ENCODE measurements around the gene ESR1.
A peak's percentile ranks its signal among the peaks of the same experiment; 100 is the strongest.
"Not testable (repeated sequence)": the region's sequence is repeated elsewhere in the genome, so short reads cannot be mapped to it uniquely, and the experiment has no call there.

Gene ESR1

DNA sequence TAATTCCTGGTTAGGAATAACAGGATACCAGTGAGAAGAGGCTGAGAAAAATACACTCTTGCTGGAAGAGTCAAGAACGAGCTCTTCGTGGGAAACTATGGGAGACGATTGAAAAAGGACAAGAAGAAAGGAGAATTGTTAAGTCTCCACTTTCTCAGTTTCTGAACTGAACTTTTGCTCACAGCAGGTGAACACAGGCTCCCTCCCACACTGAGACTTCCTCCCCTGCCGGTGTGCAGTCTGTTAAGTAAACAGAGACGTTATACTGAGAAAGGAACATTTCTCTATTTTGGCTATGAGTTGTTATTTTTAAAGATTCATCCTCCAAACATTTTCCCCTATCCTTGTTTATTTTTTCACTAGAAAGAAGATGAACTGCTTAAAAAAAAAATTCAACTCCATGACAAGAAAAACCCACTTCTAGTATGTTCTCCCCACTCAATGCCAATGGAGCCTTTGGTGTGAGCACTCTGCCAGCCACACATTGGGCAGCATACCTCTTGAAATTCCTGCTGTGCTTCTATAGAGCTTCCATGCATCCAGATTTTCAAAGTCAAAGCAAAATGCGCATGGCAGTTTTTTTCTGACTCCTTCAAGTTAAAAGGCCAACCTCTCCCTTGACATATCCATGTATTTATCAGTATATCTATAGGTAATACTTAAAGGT lies 250.5 kb downstream of the ESR1 start:
- DNase-seq: no peak

DNA sequence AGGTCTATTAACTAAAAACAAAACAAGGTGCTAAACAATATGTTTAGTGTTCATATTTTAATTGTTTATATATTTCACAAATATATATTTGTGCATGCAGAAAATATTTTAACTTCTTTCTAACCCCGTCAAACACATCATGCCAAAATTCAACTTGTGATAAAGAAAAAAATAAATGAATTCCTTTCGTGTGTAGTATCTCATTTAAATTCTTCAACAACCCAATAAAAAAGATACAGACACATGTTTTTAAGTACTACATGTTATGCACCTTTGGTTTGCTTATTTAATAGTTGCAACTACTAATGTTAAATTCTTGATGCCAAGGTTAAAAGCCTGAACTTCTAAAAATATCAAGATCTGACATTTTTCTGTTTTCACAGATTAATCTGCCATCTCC lies 252.4 kb downstream of the ESR1 start:
- DNase-seq: no peak

DNA sequence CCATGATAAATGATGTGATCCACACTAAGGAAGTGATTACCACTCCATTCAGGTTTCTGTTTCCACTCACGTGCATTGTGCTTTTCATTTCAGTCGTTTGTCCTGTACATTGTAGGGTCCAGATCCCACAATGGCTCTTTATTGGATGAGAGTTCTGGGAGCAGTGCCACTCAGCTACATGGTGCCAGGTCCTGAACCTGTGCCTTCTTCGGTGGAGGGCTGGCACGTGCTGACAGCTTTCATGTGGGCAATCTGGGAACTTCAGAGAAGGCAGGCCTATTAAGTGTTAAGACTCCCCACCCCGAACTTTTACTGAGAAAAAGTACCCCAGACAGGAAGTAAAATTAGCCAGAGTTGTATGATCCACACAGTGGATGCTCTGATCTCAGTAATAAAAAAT lies 255.0 kb downstream of the ESR1 start:
- DNase-seq: no peak

DNA sequence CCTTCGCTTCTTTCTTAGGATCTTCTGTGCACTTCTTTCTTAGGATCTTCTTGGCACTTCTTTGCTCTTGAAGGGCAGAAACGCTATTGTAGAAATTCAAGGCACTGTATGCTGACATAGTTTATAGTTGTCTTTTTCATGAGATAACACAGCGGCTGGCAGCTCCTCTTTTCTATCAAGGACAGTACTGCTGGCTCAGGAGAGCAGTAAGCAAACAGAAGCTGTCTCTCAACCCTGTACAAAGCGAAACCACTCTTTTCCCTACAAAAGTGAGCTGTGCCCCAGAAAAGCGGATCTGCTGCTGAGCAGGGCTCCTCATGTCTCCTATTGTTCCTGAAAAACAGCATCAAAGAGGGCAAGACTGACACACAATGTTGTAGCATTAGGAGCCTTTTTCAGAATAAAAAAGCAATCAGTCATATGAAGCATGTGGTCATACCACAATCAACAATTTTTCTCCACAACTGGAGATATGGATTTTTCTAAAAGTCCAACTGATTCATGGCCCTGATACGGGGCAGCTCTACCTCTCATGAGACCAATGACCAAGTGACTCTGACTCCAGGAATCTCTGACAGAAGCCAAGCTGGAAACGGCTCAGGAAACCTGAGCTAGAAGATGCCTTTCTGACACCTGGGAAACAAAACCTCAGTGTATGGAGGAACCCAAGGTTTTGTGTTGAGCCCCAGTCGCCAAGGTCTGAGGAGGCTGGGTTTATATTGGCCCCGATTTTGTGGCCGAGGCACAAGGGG lies 255.9 kb downstream of the ESR1 start:
- DNase-seq: no peak

DNA sequence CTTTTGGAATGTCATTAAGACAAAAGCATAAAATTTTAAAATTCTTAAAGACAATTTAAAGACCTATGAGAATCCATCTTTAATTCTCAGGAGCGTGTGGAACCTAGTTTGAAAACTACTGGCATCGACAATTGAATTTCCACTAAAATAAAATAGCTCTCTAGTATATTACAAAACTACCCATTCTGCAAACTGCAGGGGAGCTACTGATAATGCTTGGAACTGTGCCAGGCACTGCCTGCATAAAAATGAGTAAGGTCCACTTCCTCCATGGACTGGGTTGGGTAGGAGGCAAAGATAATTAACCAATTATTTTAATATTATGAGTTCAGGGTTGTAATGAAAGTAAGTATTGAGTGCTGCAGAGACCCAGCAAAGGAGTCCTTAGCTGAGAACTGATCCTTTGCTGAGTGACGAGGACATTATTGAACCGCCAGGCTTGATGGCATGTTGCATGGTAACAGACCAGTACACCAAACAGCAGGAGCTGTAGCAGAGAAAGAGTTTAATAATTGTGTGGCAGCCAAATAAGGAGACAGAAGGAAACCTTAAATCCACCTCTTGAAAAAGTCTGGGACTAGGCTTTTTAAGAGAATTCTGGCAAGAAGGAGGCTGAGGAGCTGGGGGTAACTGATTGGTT lies 261.3 kb downstream of the ESR1 start:
- peak; percentile 45 for DNase-seq

GRCh38 chr6:152070556-152070955 lies 263.1 kb downstream of the ESR1 start:
- DNase-seq: no peak

GRCh38 chr6:152071318-152071717 lies 263.8 kb downstream of the ESR1 start:
- DNase-seq: no peak

DNA sequence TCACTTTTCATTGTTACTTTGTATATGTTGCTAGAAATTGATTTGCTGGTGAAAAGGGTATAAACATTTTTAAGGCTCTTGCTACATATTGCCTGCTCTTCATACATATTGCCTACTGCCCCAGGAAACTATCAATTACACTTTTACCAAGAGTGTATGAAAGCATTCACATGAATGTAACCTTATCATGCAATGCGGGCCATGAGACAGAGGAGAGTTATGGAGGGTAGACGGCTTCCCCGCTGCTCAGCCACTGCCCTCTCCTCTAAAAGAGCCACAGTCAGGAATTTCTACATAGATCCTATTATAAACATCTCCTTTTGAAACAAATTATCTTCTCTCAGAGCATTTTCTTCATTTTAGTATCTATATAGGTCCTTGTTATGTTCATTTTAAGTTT lies 264.4 kb downstream of the ESR1 start:
- DNase-seq: no peak

DNA sequence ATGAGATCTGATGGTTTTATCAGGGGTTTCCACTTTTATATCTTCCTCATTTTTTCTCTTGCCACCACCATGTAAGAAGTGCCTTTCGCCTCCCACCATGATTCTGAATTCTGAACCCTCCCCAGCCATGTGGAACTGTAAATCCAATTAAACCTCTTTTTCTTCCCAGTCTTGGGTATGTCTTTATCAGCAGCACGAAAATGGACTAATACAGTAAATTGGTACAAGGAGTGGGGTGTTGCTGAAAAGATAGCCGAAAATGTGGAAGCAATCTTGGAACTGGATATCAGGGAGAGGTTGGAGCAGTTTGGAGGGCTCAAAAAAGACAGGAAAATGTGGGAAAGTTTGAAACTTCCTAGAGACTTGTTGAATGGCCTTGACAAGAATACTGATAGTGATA lies 268.8 kb downstream of the ESR1 start:
- DNase-seq: not testable (repeated sequence)

DNA sequence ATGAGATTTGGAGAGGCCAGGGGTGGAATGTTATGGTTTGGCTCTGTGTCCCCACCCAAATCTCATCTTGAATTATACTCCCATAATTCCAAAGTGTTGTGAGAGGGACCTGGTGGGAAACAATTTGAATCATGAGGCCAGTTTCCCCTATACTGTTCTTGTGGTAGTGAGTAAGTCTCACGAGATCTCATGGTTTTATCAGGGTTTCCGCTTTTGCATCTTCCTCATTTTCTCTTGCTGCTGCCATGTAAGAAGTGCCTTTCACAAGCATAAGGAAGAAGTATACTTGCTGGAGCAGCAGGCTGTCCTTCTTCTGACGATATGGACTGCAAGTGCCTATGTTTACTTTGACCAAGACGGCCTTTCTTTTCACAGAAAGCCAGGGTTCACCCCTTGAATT lies 270.5 kb downstream of the ESR1 start:
- DNase-seq: no peak

DNA sequence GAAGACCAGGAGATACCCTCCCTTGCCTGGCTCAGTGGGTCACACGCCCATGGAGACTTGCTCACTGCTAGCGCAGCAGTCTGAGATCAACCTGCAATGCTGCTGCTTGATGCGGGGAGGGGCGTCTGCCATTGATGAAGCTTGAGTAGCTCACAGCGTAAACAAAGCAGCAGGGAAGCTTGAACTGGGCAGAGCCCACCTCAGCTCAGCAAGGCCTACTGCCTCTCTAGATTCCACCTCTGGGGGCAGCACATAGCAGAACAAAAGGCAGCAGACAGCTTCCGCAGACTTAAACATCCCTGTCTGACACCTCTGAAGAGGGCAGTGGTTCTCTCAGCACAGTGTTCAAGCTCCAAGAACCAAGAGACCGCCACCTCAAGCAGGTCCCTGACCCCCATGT lies 271.3 kb downstream of the ESR1 start:
- DNase-seq: no peak

GRCh38 chr6:152085451-152085921 lies 278.0 kb downstream of the ESR1 start:
- DNase-seq: no peak

DNA sequence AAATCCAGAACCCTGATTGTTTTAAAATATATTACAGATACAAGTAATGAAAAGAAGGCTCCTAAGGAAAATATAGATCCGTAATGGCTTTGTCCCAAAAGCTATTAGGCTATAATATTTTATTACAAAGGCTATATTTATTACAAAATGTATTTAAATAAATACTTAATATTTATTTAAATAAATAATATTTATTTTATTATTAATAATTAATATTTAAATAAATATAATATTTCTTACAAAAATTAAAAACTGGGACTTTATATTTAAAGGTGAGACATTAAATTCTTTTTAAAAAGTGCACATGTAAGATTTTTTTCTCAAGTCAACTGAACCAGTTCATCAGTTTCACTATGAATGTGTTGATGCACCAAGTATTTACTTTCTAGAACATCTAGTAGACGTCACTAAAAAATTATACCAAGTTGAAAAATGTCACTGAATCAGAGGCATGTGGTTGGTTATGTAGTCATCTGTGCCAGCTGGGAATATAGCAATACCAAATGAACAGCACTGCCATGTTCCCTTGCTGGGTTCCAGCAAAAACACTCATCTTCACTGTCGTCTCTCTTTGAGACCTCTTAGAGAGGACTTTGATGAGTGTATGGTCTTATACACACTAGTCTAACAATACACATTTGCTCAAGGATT lies 278.9 kb downstream of the ESR1 start:
- DNase-seq: no peak

DNA sequence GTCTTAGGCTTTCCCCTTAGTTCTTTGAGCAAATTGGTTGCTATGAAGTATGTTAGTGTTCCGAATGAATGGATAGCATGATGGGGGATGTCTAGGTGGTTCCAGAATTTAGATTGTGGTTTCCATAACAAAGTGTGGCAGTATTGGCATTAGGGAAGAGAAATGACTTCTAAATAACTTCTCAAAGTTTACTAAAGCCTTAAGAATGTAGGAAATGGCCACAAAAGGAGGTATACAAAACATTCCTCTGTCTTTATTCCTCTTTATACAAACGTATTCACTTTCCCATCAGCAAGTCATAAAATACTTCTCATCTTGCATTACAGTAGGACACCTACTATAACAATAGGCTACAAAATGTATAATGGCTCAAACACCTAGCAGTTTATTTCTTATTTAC lies 279.6 kb downstream of the ESR1 start:
- DNase-seq: no peak

DNA sequence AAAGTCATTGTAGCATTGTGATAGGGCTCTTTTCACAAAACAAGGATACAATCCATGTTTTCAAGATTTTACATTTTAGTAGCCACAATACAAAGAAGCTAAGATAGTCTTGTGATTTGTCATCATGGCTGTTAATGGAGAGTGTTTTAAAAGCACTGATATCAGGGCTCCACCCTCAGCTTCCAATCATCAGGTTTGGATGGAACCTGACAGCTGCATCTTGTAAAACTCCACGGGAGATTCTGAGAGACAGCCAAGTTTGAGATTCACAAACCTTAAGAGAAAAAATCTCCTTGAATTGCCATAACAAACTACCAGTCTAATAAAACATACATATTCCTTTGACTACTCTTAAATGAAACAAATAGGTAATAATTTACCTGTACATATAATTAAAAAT lies 280.2 kb downstream of the ESR1 start:
- DNase-seq: no peak

DNA sequence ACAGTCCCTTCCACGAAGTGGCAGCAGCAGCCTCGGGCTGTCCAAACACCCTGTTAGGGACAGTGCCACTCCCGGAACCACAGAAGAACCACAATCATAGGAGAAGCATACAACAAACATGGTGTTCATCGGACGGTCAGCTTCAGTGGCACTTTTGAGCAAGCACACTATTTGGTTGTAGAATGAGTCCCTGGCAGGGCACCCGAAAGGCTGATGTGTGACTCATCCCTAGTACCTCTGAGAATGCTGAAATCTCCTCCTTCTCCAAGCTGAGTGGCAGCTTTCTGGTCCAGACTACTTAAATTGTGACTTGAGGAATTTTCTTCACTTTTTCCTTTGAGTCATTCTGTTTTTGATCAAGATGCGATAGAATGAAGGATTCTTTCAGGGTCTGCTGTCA lies 282.5 kb downstream of the ESR1 start:
- no peak for DNase-seq

DNA sequence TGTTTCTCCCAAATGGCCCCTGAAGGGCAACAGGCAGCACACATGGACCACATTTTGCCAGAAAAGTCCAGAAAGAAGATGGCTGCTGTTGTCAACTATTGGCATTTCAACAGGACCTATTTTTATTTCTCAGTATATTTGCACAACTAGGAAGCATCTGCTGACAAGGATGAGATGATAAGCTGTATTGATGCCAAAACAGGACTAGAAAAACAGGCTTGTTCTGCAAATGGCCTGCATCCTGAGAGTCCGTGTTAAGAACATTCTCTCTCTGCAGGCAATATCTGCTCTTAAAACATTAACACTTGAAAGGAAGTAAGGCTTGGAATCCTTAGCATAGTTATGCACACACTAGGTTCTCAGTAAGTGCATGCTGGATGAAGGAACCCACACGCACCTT lies 283.7 kb downstream of the ESR1 start:
- no peak for DNase-seq

DNA sequence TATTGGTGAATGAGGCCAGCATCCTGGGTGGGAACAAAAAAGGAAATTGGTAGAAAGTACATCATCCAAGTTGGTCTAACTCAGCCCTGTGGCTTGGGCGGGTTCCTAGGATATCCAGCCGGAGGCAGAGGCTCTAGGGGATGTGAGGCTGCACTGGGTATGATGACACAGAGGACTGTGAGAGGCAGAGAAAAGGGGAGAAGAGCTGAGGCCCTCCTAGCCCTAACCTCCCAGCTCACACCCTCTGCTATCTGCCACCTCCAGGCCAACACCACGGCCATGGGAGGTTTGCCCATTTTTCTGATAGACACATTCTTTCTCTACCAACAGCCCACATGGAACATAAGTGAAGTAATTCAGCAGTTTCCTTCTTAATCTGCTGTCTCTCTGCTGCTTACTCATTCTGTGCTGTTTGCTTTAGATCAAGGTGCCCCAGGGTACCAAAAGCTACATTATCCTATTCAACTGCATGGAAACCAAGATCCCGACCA lies 284.4 kb downstream of the ESR1 start:
- DNase-seq: no peak

DNA sequence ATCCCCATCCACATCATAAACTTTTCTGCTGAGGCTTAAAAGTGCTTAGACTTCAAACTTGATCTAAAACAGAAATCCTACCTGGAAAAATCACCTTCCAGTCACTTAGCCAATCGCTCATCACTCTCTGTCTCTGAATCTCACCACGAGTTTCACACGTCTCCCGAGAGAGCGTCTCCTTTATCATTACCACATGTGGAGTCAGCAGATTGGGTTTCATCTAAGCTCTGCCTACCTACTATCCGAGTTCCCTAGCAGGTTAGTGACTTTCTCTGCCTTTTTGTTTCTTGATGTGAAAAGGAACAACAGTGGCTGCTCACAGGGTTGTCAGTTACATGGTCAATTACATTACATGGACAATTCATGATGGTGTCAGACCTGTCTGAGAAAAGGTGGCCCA lies 286.2 kb downstream of the ESR1 start:
- DNase-seq: no peak

DNA sequence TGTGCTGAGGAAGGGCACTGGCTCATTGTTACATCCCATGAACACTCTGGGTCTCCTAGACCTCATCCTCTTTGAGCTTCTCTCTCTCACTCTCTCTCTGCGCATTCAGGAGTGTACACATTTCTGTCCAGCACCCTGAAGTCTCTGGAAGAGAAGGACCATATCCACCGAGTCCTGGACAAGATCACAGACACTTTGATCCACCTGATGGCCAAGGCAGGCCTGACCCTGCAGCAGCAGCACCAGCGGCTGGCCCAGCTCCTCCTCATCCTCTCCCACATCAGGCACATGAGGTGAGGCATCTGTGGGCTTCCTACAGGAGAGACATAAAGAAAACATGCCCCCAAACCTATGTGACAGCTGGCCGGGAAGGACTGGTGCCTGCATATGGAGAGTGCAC lies 286.8 kb downstream of the ESR1 start:
- DNase-seq: no peak

- DNase-seq: no peak
These were observed 287.6 kb downstream of the ESR1 start for GRCh38 chr6:152094992-152095592.

GRCh38 chr6:152096863-152097496 lies 289.5 kb downstream of the ESR1 start:
- no peak for DNase-seq

DNA sequence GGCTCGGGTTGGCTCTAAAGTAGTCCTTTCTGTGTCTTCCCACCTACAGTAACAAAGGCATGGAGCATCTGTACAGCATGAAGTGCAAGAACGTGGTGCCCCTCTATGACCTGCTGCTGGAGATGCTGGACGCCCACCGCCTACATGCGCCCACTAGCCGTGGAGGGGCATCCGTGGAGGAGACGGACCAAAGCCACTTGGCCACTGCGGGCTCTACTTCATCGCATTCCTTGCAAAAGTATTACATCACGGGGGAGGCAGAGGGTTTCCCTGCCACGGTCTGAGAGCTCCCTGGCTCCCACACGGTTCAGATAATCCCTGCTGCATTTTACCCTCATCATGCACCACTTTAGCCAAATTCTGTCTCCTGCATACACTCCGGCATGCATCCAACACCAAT lies 291.2 kb downstream of the ESR1 start:
- DNase-seq: no peak
